ENCODE data around the gene PDE4DIP.
"Not testable (repeated sequence)": the region's sequence is repeated elsewhere in the genome, so short reads cannot be mapped to it uniquely, and the experiment has no call there.

DNA sequence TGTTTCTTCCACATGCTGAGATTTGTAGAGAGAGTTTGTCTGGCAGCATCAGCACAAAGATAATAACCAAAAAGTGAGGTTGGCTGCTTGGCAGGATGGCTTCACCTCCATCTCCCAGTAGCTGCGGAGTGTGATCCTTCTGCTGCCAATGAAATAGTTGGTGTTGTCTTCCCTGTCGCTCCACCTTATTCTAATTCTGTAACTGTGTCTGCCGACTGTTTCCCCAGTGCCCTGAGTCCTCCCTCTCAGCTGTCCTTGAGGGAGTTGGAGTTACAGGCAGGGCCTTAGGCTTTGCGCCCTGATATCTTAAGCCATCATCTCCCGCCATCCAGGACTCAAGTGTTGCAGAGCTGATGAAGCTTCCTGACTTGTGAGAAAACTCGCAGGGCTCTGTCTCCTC lies 153.2 kb downstream of the PDE4DIP start:
- TF ChIP-seq, protein P1, sequence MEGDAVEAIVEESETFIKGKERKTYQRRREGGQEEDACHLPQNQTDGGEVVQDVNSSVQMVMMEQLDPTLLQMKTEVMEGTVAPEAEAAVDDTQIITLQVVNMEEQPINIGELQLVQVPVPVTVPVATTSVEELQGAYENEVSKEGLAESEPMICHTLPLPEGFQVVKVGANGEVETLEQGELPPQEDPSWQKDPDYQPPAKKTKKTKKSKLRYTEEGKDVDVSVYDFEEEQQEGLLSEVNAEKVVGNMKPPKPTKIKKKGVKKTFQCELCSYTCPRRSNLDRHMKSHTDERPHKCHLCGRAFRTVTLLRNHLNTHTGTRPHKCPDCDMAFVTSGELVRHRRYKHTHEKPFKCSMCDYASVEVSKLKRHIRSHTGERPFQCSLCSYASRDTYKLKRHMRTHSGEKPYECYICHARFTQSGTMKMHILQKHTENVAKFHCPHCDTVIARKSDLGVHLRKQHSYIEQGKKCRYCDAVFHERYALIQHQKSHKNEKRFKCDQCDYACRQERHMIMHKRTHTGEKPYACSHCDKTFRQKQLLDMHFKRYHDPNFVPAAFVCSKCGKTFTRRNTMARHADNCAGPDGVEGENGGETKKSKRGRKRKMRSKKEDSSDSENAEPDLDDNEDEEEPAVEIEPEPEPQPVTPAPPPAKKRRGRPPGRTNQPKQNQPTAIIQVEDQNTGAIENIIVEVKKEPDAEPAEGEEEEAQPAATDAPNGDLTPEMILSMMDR (IDR thresholded peaks at IDR 0.05) = not testable (repeated sequence)
- TF ChIP-seq TCF7L2, POLR2AphosphoS5 (IDR thresholded peaks at IDR 0.05; ENCODE audit: low read depth, low read length): not testable (repeated sequence)

Data from Panc1 (cell line).